Activated T-cell treated with anti-CD3 and anti-CD28 coated beads for 4 hours (primary cell): ENCODE results near the gene PARM1.

Experiments
- DNase-seq: peaks from one replicate; pipeline ENCODE4 v3.0.0-alpha.2; 2020

PARM1 gene

GRCh38 chr4:74932832-74933561, at the start of gene PARM1:
TSS of gene PARM1 (plus strand) at chr4:74933116. CDS start at chr4:74933328, 212 bp downstream.
- no peak for DNase-seq

GRCh38 chr4:74884266-74884665, 48.6 kb upstream of the PARM1 start:
- DNase-seq = no peak

GRCh38 chr4:74886484-74886883, 46.4 kb upstream of the PARM1 start:
- no peak for DNase-seq

GRCh38 chr4:74890341-74890740, 42.6 kb upstream of the PARM1 start:
- DNase-seq = no peak

- no peak for DNase-seq
Measured at GRCh38 chr4:74891037-74891436, 41.9 kb upstream of the PARM1 start.

- no peak for DNase-seq
Measured at GRCh38 chr4:74893171-74893570, 39.7 kb upstream of the PARM1 start.

- DNase-seq = no peak
Measured at GRCh38 chr4:74896595-74896994, 36.3 kb upstream of the PARM1 start.

GRCh38 chr4:74897386-74897785, 35.5 kb upstream of the PARM1 start:
- no peak for DNase-seq

GRCh38 chr4:74900862-74901261, 32.1 kb upstream of the PARM1 start:
- DNase-seq = no peak

GRCh38 chr4:74904509-74905065, 28.3 kb upstream of the PARM1 start:
- no peak for DNase-seq

GRCh38 chr4:74906771-74907170, 26.1 kb upstream of the PARM1 start:
- no peak for DNase-seq

- DNase-seq = no peak
Measured at GRCh38 chr4:74919783-74920182, 13.1 kb upstream of the PARM1 start.

- no peak for DNase-seq
Measured at GRCh38 chr4:74920704-74921103, 12.2 kb upstream of the PARM1 start.

- no peak for DNase-seq
Measured at GRCh38 chr4:74921490-74921889, 11.4 kb upstream of the PARM1 start.

- no peak for DNase-seq
Measured at GRCh38 chr4:74926007-74926406, 6.9 kb upstream of the PARM1 start.

GRCh38 chr4:74930162-74930561, 2.8 kb upstream of the PARM1 start:
- DNase-seq = no peak

GRCh38 chr4:74931376-74931775, 1.5 kb upstream of the PARM1 start:
- DNase-seq = no peak

- DNase-seq = no peak
Measured at GRCh38 chr4:74932010-74932409, 906 bp upstream of the PARM1 start.

- no peak for DNase-seq
Measured at GRCh38 chr4:74933562-74934015, 673 bp downstream of the PARM1 start.

GRCh38 chr4:74934016-74934831, 1.3 kb downstream of the PARM1 start:
- DNase-seq = no peak

- DNase-seq = no peak
Measured at GRCh38 chr4:74934888-74935287, 2.0 kb downstream of the PARM1 start.

GRCh38 chr4:74941123-74941522, 8.2 kb downstream of the PARM1 start:
- no peak for DNase-seq

- DNase-seq = no peak
Measured at GRCh38 chr4:74942251-74942917, 9.5 kb downstream of the PARM1 start.

- no peak for DNase-seq
Measured at GRCh38 chr4:74942918-74943253, 10.0 kb downstream of the PARM1 start.
